T-cell (primary cell): Measurements from ENCODE around the gene SEZ6L. TPM values are rescaled to one million over a fixed set of nuclear protein-coding genes. Genes with fewer than 3 reads are reported as not detected.

Experiments used
- ATAC-seq, 4 experiments: fragments of 200-7000 bp in 3 of 4; fragments of 150-1000 bp in 1 of 4; cut with Tn5 transposase; replicated peaks in 1 of 4; 1 replicate in 3 of 4; 2 replicates in 1 of 4; pipeline ENCODE4 v1.10.0; 2021; ENCODE audit warnings: moderate library complexity in 3 of 4, mild to moderate bottlenecking in 2 of 4, moderate number of reproducible peaks in 1 of 4
- CTCF ChIA-PET, 2 donors: fragments of 300-600 bp; sonication (Branson Sonifier 250); formaldehyde crosslinking; loops; one replicate each; lab custom pipeline; 2022; ENCODE audit warnings: antibody characterized with exemption in 2 of 2; lab: Charles Lee
- POLR2A ChIA-PET, 2 donors: fragments of 300-600 bp; sonication (Branson Sonifier 250); formaldehyde crosslinking; loops; one replicate each; lab custom pipeline; 2022; ENCODE audit warnings: antibody characterized with exemption in 2 of 2; lab: Charles Lee
- DNase-seq, 35 experiments: peaks; one replicate each; pipeline versions ENCODE4 v3.0.0 to v3.0.0-alpha.2; 2013 to 2023
- H3K27ac ChIP-seq: one replicate; pipeline ENCODE4 v1.5.1; 2013; ENCODE audit warnings: low read length
- H3K27me3 ChIP-seq, 2 experiments: replicated peaks in 1 of 2; 1 replicate in 1 of 2; 2 replicates in 1 of 2; pipeline versions ENCODE4 v1.6.1 to v1.7.0; 2013; ENCODE audit warnings: low read length in 1 of 2, mixed read lengths in 1 of 2; ENCODE audit not compliant: control insufficient read depth in 2 of 2, insufficient read depth in 2 of 2; ENCODE audit errors: extremely low read depth in 1 of 2
- H3K36me3 ChIP-seq, 2 donors: 1 replicate in 1 of 2; 2 replicates in 1 of 2; pipeline versions ENCODE4 v1.6.1 to v1.7.0; 2013; ENCODE audit warnings: low read length in 1 of 2; ENCODE audit not compliant: control insufficient read depth in 2 of 2, insufficient read depth in 1 of 2; ENCODE audit errors: extremely low read depth in 1 of 2
- H3K4me1 ChIP-seq, 2 experiments: 1 replicate in 1 of 2; 2 replicates in 1 of 2; pipeline versions ENCODE4 v1.6.1 to v1.7.0; 2013; ENCODE audit warnings: low read length in 2 of 2, mixed read lengths in 1 of 2; ENCODE audit not compliant: insufficient read depth in 2 of 2, control insufficient read depth in 1 of 2; ENCODE audit errors: extremely low read depth in 1 of 2
- H3K4me3 ChIP-seq, 2 donors: 1 replicate in 1 of 2; 2 replicates in 1 of 2; pipeline versions ENCODE4 v1.5.1 to v1.7.0; 2013; ENCODE audit warnings: mild to moderate bottlenecking in 2 of 2, low read length in 1 of 2, moderate library complexity in 1 of 2; ENCODE audit not compliant: control insufficient read depth in 1 of 2; ENCODE audit errors: extremely low read depth in 1 of 2
- H3K9me3 ChIP-seq: 2 replicates; pipeline ENCODE4 v1.7.0; 2013
- H3K27ac Mint-ChIP-seq, 2 donors: one replicate each; pipeline ENCODE4 v1.8.0; 2020 to 2021; ENCODE audit warnings: mild to moderate bottlenecking in 2 of 2, mixed read lengths in 2 of 2
- H3K27me3 Mint-ChIP-seq, 2 donors: one replicate each; pipeline ENCODE4 v1.8.0; 2021 to 2022; ENCODE audit warnings: mixed read lengths in 2 of 2
- H3K36me3 Mint-ChIP-seq: one replicate; pipeline ENCODE4 v1.8.0; 2021; ENCODE audit warnings: mixed read lengths
- H3K4me1 Mint-ChIP-seq, 3 donors: one replicate each; pipeline ENCODE4 v1.8.0; 2020 to 2022; ENCODE audit warnings: mixed read lengths in 3 of 3, mild to moderate bottlenecking in 1 of 3
- H3K4me3 Mint-ChIP-seq, 3 donors: one replicate each; pipeline ENCODE4 v1.8.0; 2020 to 2022; ENCODE audit warnings: mild to moderate bottlenecking in 3 of 3, mixed read lengths in 3 of 3, moderate library complexity in 3 of 3
- H3K9me3 Mint-ChIP-seq, 3 donors: one replicate each; pipeline ENCODE4 v1.8.0; 2020 to 2022; ENCODE audit warnings: mixed read lengths in 3 of 3
- WGBS: methylation state at CpG from one replicate; pipeline ENCODE4 v1.1.5; 2013; ENCODE audit warnings: missing lambda C conversion rate; ENCODE audit not compliant: insufficient coverage; 5-methylcytosine and 5-hydroxymethylcytosine counted together
- total RNA-seq, 35 experiments: library from RNA in 6 of 35; stranded (reverse) in 6 of 35; fragments of 120-200 nt in 1 of 35; gene quantifications; one replicate each; pipeline versions ENCODE4 v1.2.1 to v1.2.4 and lab custom pipeline; 2013 to 2026

The SEZ6L gene
- total RNA-seq, 5 donors from 2014 or later (not counting 1 experiment from before 2014, with no cell fraction given) = not detected

- no peaks in the 10 kb centered on the region for H3K9me3 ChIP-seq
- H3K27ac ChIP-seq = no peak overlapping the region
- H3K4me1 Mint-ChIP-seq = no peaks in the 10 kb centered on the region
- peaks cover 0 to 4% (median 0%) of the 10 kb centered on the region in 3 donors for H3K9me3 Mint-ChIP-seq
- peaks cover 5 to 37% of the 10 kb centered on the region in 2 donors for H3K27me3 Mint-ChIP-seq
- H3K4me3 ChIP-seq = no peak overlapping the region
- H3K36me3 Mint-ChIP-seq = no peaks in the 10 kb centered on the region
- H3K4me1 ChIP-seq = no peaks in the 10 kb centered on the region
- ChIA-PET CTCF (no interaction called here), POLR2A (no interaction called here)
- 86% methylated on average over 1 of the region's 3 CpGs for WGBS
- H3K27ac Mint-ChIP-seq = no peak overlapping the region
- no peak overlapping the region for H3K4me3 Mint-ChIP-seq
- H3K36me3 ChIP-seq = no peaks in the 10 kb centered on the region
- no peaks in the 10 kb centered on the region for H3K27me3 ChIP-seq
- no peak for DNase-seq
- ATAC-seq = no peak
These were observed 25.1 kb downstream of the SEZ6L start for GRCh38 chr22:26194313-26194712.

- CTCF ChIA-PET = no interaction called here
- Mint-ChIP-seq H3K9me3 (peaks cover 0 to 4% (median 0%) of the 10 kb centered on the region in 3 donors), H3K27ac (no peak overlapping the region), H3K36me3 (no peaks in the 10 kb centered on the region), H3K4me1 (no peaks in the 10 kb centered on the region), H3K27me3 (peaks cover 5 to 40% of the 10 kb centered on the region in 2 donors), H3K4me3 (no peak overlapping the region)
- Histone ChIP-seq H3K4me1 (no peaks in the 10 kb centered on the region), H3K9me3 (no peaks in the 10 kb centered on the region), H3K27ac (no peak overlapping the region), H3K4me3 (no peak overlapping the region), H3K36me3 (no peaks in the 10 kb centered on the region), H3K27me3 (no peaks in the 10 kb centered on the region)
- DNase-seq = no peak
- WGBS = 57% methylated on average over 1 of the region's 2 CpGs
- ATAC-seq = no peak
- POLR2A ChIA-PET = no interaction called here
These were observed 25.6 kb downstream of the SEZ6L start for GRCh38 chr22:26194877-26195276.

GRCh38 chr22:26196657-26197056, 27.4 kb downstream of the SEZ6L start:
- Histone ChIP-seq H3K27me3 (no peaks in the 10 kb centered on the region), H3K4me1 (no peaks in the 10 kb centered on the region), H3K9me3 (no peaks in the 10 kb centered on the region), H3K36me3 (no peaks in the 10 kb centered on the region), H3K27ac (no peak overlapping the region), H3K4me3 (no peak overlapping the region)
- H3K36me3 Mint-ChIP-seq = no peaks in the 10 kb centered on the region
- POLR2A ChIA-PET = no interaction called here
- CTCF ChIA-PET = interaction anchor here in 1 of 2 donors (0.5 kb wide), 1 partner anchor 15 kb away, joined by 8 read pairs; no protein-coding TSS in a partner anchor
- no peak overlapping the region for H3K27ac Mint-ChIP-seq
- peaks cover 11 to 50% of the 10 kb centered on the region in 2 donors for H3K27me3 Mint-ChIP-seq
- DNase-seq (no peak), ATAC-seq (no peak)
- no peak overlapping the region for H3K4me3 Mint-ChIP-seq
- no peaks in the 10 kb centered on the region for H3K4me1 Mint-ChIP-seq
- 71% methylated on average over 2 of the region's 3 CpGs for WGBS
- H3K9me3 Mint-ChIP-seq = peaks cover 0 to 4% (median 0%) of the 10 kb centered on the region in 3 donors

- H3K9me3 Mint-ChIP-seq = peaks cover 0 to 4% (median 0%) of the 10 kb centered on the region in 3 donors
- no peaks in the 10 kb centered on the region for H3K36me3 Mint-ChIP-seq
- no peak for ATAC-seq
- H3K27me3 Mint-ChIP-seq = peaks cover 15 to 49% of the 10 kb centered on the region in 2 donors
- no peaks in the 10 kb centered on the region for H3K9me3 ChIP-seq
- H3K4me1 ChIP-seq = no peaks in the 10 kb centered on the region
- POLR2A ChIA-PET = no interaction called here
- H3K4me1 Mint-ChIP-seq = no peaks in the 10 kb centered on the region
- no peak overlapping the region for H3K4me3 ChIP-seq
- H3K36me3 ChIP-seq = no peaks in the 10 kb centered on the region
- H3K27ac ChIP-seq = no peak overlapping the region
- no CpG with 5 or more reads among the region's 1 CpG for WGBS
- H3K27me3 ChIP-seq = no peaks in the 10 kb centered on the region
- no peak for DNase-seq
- H3K27ac Mint-ChIP-seq = no peak overlapping the region
- H3K4me3 Mint-ChIP-seq = no peak overlapping the region
- CTCF ChIA-PET = no interaction called here
These were observed 28.2 kb downstream of the SEZ6L start for GRCh38 chr22:26197425-26197824.

GRCh38 chr22:26199665-26200064, 30.4 kb downstream of the SEZ6L start:
- no peak overlapping the region for H3K27ac ChIP-seq
- Mint-ChIP-seq H3K4me1 (no peaks in the 10 kb centered on the region), H3K4me3 (no peak overlapping the region), H3K27ac (no peak overlapping the region), H3K27me3 (peaks cover 15 to 41% of the 10 kb centered on the region in 2 donors), H3K36me3 (no peaks in the 10 kb centered on the region), H3K9me3 (peaks cover 0 to 4% (median 0%) of the 10 kb centered on the region in 3 donors)
- no peak for ATAC-seq
- ChIA-PET CTCF (no interaction called here), POLR2A (no interaction called here)
- no peak overlapping the region for H3K4me3 ChIP-seq
- no peaks in the 10 kb centered on the region for H3K4me1 ChIP-seq
- DNase-seq = no peak
- H3K9me3 ChIP-seq = no peaks in the 10 kb centered on the region
- no peaks in the 10 kb centered on the region for H3K36me3 ChIP-seq
- no peaks in the 10 kb centered on the region for H3K27me3 ChIP-seq
- no CpG with 5 or more reads among the region's 3 CpGs for WGBS

GRCh38 chr22:26202280-26202924, 33.1 kb downstream of the SEZ6L start:
- H3K9me3 ChIP-seq = no peaks in the 10 kb centered on the region
- POLR2A ChIA-PET = no interaction called here
- ATAC-seq (no peak), DNase-seq (no peak)
- WGBS = 60% methylated on average over 1 of the region's 5 CpGs
- H3K27ac Mint-ChIP-seq = no peak overlapping the region
- no peak overlapping the region for H3K4me3 ChIP-seq
- H3K9me3 Mint-ChIP-seq = peaks cover 0 to 1% (median 0%) of the 10 kb centered on the region in 3 donors
- no peak overlapping the region for H3K27ac ChIP-seq
- no peaks in the 10 kb centered on the region for H3K36me3 ChIP-seq
- H3K36me3 Mint-ChIP-seq = no peaks in the 10 kb centered on the region
- H3K4me1 Mint-ChIP-seq = no peaks in the 10 kb centered on the region
- H3K4me3 Mint-ChIP-seq = no peak overlapping the region
- H3K27me3 Mint-ChIP-seq = peaks cover 10 to 36% of the 10 kb centered on the region in 2 donors
- H3K4me1 ChIP-seq = no peaks in the 10 kb centered on the region
- CTCF ChIA-PET = no interaction called here
- H3K27me3 ChIP-seq = no peaks in the 10 kb centered on the region
